GM15510 (cell line): ENCODE data around the gene EIF4G3.

ENCODE experiments used
- POLR2A ChIP-seq: IDR thresholded peaks from 3 replicates; pipeline ENCODE4 v1.6.1; 2011; ENCODE audit warnings: borderline replicate concordance; ENCODE audit not compliant: insufficient read length; ENCODE audit errors: extremely low read depth

EIF4G3 gene

DNA sequence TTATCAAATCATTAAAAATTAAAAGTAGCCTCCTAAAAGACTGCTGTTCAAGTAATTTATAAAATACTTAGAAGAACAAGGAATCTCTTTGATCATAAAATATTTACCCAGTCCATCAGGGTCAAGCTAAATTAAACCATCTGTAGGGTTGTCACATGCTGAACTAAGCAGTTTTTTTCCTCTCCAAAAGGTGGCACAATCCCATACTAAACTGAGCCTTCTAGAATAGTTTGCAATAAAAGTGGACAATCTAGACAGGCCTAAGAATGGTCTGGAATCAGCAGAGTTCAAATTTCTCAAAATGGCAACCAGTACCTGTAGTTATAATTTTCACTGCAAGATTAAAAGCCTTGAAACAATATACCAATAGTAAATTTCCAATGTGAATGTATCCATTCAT is 194.8 kb downstream of the EIF4G3 start:
- TF ChIP-seq POLR2A, result no peak

DNA sequence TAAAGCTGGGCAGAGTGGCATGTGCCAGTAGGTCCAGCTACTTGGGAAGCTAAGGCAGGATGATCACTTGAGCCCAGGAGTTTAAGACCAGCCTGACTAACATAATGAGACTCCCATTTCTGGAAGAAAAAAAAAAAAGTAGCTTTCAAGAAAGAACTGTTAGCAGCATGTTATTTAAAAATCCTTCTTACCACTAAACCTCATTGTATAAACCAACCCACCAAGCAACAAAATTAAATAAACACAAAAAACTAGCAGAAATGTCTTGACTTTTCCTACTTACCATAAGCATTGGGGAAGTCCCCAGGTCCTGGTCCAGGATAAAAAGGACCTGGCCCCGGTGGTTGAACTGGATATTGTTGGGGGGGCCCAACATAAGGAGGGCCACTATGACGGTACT is 196.6 kb downstream of the EIF4G3 start:
- TF ChIP-seq POLR2A, result no peak

DNA sequence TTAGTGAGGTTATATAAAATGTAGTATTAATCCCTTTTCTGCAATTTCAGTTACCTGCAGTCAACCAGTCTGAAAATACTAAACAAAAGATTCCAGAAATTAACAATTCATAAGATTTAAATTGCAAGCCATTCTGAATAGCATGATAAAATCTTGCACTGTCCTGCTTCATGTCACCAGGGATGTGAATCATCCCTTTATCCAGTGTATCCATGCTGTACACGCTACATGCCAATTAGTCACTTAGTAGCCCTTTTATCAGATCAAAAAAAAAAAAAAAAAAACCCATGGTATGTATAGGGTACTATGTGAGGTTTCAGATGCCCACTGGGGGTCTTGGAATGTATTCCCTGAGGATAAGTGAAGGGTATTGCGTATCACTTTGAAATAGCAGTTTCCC is 198.3 kb downstream of the EIF4G3 start:
- no peak for TF ChIP-seq POLR2A

DNA sequence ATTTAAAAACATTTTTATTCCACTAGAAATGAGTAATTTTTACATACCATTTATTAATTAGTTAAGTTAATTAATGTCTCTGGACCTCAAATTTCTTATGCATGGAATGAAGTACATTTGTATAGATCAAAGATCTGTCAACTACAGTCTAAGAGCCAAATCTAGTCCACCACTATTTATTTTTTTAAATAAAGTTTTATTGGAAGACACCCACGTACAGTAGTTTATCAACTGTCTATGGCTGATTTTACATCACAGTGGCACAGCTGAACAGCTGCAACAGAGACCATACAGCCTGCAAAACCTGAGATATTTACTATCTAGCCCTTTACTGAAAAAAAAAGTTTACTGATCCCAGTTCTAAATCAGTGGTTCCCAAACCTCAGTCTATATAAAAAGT is 201.0 kb downstream of the EIF4G3 start:
- no peak for TF ChIP-seq POLR2A

DNA sequence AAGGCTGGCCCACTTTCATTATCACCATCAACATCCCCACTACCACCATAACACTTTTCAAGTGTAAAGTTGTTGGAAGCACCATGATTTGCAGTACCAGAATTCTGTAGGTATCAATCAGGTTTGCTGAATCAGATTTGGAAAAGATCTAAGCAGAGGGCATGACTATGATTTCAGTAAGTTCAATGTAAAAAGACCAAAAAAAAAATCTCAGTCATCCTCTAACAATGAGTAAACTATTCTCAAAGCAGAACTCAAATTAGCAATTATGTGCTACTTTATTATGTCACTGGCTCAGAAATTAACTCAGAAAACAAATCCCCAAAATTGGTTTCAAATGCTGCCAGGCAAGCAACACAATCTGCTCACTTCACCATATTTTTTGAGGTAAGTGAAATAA is 201.7 kb downstream of the EIF4G3 start:
- no peak for TF ChIP-seq POLR2A

DNA sequence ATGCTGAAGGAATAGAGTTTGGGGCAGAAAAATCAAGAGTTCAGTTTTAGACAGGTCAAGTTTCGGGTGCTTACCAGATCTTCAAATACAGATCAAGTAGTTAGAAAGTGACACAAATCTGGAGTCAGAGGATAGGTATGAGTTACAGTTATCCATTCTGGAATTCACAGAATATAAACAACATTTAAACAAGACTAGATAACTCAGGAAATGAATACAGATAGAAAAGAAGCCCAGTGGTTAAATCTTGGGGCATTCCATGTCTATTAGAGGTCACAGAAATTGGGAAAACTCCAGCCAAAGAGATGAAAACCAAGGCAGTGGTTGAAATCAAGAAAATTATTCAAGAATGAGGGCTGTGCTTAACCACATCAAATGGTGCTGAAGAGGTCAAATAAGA is 202.6 kb downstream of the EIF4G3 start:
- no peak for TF ChIP-seq POLR2A

DNA sequence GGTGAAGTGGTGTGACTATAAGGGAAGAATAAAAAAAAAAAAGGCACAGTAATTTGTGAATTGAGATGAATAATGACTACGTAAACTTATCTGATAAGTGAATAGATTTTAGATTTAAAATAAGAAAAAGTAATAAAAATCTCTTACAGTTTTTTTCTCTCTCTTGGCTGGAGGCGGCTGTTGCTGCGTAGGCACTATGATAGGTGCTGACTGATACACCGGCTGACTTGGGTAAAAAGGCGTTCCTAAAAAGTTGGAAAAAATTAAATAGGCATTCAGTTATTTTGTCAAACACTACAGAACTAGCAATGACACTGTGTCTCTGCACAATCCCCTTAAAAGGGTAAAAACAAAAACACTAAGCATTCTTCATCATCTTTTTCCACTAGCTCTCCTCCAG is 203.8 kb downstream of the EIF4G3 start:
- no peak for TF ChIP-seq POLR2A

DNA sequence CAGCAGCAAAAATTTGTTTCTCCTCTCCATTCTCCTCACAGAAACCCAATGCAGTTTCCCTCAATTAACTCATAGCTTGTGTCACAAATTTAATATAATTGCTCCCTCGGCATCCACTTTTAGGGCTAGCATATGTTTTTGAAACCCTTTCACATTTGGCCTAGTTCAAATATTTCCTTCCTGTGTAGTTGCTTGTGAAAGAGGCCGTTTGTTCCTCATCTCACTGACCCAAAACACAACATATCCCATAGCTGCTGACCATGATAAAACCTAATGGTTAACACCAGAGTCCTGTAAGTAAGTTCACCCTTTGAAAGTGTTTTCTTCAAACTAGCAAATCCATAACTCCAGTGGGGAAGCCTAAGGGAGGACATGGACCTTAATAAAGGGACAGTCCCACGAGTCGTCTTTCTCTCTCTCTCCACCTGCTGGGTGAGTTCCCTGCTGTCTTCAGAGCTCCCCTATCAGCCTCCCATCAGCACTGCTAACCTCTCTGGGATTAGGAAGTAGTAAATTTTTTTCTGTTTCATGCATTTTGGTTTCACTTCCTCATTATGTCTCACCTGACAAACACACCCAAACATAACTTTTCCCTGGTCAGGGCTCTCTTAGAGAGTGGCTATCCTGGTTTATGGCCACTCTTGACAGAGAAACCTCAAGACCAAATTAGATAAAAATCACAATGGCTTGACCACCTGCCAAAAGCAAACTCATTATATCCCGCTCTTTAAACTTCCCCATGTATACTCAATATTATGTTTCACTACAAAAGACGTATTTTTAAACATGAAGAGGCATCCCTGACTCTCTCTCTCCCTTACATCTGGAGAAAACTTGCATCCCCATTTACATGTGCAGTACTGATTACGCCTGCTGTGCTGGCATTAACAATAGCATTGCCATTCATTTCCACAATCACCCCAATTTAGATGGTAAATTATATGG is 211.9 kb downstream of the EIF4G3 start:
- TF ChIP-seq POLR2A, result no peak

DNA sequence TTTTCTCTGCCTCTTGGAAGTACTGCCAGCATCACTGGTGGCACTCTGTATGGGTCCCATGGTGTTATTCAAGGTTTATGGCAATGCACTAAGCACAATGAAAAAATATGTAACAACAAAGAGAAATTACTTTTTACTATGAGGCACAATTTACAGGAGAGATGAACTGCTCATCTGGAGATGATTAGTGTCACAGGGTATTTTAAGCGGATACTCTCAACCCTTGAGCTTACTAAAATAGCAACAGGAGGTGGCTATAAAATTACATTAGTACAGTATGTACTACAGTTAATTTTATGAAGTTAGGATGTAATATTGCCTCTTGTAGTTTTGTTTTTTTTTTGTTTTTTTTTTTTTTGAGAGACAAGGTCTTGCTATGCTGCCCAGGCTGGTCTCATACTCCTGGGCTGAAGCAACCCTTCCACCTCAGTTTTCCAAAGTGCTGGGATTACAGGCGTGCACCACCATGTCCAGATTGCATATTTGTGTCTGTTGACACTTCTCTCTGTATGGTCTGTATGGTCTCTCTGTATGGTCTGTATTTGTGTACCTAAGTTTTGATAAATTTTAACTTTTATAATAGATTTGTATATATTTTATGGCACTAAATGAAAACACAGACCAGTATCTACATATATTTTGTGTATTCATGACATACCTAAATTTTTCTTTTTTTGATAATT is 214.0 kb downstream of the EIF4G3 start:
- TF ChIP-seq POLR2A, result no peak

DNA sequence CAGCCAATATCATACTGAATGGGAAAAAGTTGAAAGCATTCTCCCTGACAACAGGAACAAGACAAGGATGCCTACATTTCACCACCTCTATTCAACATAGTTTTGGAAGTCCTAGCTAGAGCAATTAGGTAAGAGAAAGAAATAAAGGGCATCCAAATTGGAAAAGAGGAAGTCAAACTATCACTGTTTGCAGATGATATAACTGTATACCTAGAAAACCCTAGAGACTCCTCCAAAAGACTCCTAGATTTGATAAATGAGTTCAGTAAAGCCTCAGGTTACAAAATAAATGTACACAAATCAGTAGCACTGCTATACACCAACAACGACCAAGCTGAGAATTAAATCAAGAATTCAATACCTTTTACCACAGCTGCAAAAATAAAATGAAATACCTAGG is 218.3 kb downstream of the EIF4G3 start:
- TF ChIP-seq POLR2A, result no peak

DNA sequence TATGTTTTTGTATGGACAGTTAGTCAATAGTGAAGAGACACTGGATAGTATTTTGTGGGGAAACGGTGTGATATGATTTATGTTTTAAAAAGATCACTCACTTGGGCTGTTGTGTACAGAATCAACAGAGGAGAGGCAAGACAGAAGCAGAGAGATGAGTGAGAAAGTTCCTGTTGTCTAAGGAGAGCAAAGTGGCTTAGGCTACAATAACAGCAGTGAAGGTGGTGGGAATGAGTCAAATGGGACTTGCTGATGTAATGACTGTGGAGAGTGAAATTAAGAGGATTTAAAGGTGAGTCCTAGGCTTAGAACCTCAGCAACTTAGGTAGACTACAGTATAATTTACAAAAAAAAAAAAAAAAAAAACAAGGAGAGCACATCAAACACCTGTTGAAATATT is 220.4 kb downstream of the EIF4G3 start:
- no peak for TF ChIP-seq POLR2A

DNA sequence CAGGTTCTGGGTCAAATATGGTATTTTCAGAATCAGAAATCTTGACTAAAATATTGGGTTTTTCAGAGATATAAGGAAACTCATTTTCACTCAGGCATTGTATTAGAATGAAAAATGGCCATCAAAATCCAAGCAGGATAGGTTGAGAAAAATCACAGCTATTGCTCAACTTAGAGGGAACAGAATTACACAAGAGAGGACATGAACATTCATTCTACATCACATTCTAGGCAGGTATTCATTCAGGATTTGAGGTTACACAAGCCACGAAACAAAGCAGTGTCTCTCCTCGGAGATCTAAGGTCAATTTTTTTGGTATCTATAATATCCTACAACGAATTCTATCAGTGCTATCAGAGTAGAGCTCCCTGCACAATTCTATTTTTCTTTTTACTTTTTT is 226.0 kb downstream of the EIF4G3 start:
- TF ChIP-seq POLR2A, result no peak

DNA sequence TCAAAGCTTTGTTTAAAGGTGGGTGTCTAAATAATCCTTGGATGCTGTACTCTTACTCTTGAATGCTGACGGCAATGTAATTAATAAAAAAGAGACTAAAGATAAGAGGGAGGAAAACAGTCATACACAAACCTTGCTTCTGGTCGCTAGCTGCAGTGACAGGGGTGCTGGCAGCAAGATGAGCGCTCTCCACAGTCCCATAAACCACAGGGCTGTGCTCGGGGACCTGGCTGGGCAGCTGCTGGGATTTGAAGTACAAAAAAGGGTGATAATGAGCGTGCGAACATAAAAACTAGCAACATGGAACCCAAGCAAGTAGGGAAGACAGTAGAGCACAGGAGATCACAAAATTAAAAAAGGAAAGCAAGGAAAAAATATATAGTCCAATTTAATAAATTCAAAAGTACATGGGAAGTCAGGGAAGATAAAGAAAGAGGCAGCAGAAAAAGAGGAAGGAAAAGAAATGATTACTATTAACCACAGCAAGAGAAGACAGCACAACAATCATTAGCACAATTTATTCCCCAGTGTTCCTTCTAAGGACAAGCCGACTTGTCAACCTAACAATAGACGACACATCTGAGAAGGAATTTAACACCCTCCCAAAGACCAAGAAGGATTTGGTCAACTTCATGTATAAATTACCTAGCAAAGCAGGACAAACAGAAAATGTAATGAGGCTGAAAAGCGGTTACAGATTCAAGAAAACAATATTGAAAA is 226.7 kb downstream of the EIF4G3 start:
- TF ChIP-seq POLR2A, result no peak

DNA sequence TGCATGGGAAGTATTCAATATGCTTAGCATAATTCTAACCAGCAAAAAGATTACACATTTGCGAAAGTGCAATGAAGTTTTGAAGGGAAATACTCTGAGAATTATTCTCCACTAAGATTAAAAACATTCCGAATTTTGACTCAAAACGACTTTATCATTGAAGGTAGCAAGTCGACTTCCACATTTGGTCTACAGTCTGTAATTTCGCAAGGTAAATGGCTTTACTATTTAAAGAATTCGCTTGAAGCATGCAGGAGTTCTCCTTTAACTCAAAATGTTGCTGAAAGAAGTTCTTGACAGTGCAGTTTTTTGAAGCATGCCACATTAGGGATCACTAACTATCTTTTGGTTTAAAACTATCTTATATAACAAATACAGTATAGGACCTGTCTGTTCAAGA is 228.6 kb downstream of the EIF4G3 start:
- TF ChIP-seq POLR2A, result no peak

DNA sequence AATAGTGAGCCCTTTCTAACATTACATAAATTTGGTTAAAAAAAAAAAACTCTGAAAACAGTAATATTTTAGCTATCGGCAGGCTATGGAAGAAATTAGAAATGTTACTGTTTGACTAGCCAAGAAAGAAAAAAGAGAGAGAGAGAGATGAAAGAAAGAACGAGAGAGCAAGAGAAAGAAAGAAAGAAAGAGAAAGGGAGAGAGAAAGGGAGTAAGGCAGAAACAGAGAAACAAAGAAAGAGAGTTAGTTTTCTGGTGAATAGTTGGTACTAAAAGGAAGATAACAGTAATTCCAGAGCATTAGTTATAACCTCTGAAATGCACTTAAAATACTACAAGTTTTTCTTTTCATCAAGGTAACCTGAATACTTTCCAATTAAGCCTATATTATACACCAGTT is 229.3 kb downstream of the EIF4G3 start:
- TF ChIP-seq POLR2A, result no peak
